HFFc6 (cell line): ENCODE results near the gene FAT2. TPM values are rescaled to one million over a fixed set of nuclear protein-coding genes. Genes with fewer than 3 reads are reported as not detected.

Source experiments
- DNase-seq: peaks from one replicate; pipeline ENCODE4 v3.0.0-alpha.2; 2018
- H3K27ac Mint-ChIP-seq: 2 replicates; pipeline ENCODE4 v1.8.0; 2020; ENCODE audit warnings: mild to moderate bottlenecking, mixed read lengths
- H3K27me3 Mint-ChIP-seq: 2 replicates; pipeline ENCODE4 v1.8.0; 2021; ENCODE audit warnings: mild to moderate bottlenecking, moderate library complexity, mixed read lengths; ENCODE audit not compliant: insufficient read depth
- H3K36me3 Mint-ChIP-seq: 2 replicates; pipeline ENCODE4 v1.8.0; 2021; ENCODE audit warnings: low read depth, mixed read lengths
- H3K4me1 Mint-ChIP-seq: 2 replicates; pipeline ENCODE4 v1.8.0; 2020; ENCODE audit warnings: low read depth, mixed read lengths
- H3K4me3 Mint-ChIP-seq: 2 replicates; pipeline ENCODE4 v1.8.0; 2020; ENCODE audit warnings: mild to moderate bottlenecking, moderate library complexity, mixed read lengths
- H3K9me3 Mint-ChIP-seq: 2 replicates; pipeline ENCODE4 v1.8.0; 2020; ENCODE audit warnings: mild to moderate bottlenecking, mixed read lengths
- total RNA-seq, 6 experiments: library from RNA; stranded (reverse); fragmentation: NEBNext Ultra II Directional; extraction: Animal tissue kit (Norgen Biotek cat#: 25700); gene quantifications; 2 replicates in 1 of 6; 3 replicates in 5 of 6; pipeline ENCODE4 v1.2.3, GENCODE V29; 2021
- TF ChIP-seq, protein P1 (sequence below): fragments of 200-600 bp; sonication (generic); IDR thresholded peaks from 2 replicates; pipeline ENCODE4 v1.5.0; 2021; ENCODE audit warnings: antibody characterized with exemption, mild to moderate bottlenecking

Gene FAT2
- total RNA-seq, 6 experiments from 2014 or later: not detected

DNA sequence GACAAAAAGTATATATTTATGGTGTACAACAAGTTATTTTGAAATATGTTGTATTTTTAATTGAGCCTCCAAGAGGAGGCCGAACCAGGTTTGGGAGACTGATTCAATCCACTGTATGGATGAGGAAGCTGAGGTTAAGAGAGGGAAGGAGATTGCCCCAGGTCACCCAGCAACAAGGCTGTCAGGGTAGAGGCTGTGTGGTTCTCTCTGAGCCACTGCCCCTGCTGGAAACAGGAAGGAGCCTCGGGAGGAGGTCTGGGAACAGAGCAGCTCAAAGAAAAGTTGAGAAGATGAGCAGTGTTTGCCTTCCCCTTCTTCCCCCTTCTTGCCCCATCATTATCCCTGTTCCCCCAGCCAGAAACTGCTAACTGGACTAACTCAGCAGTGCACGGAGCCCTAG lies 6.6 kb upstream of the FAT2 start:
- no peak overlapping the region for H3K4me3 Mint-ChIP-seq
- peaks cover 21% of the 10 kb centered on the region for H3K27me3 Mint-ChIP-seq
- DNase-seq: no peak
- no peaks in the 10 kb centered on the region for H3K36me3 Mint-ChIP-seq
- TF ChIP-seq, protein P1, sequence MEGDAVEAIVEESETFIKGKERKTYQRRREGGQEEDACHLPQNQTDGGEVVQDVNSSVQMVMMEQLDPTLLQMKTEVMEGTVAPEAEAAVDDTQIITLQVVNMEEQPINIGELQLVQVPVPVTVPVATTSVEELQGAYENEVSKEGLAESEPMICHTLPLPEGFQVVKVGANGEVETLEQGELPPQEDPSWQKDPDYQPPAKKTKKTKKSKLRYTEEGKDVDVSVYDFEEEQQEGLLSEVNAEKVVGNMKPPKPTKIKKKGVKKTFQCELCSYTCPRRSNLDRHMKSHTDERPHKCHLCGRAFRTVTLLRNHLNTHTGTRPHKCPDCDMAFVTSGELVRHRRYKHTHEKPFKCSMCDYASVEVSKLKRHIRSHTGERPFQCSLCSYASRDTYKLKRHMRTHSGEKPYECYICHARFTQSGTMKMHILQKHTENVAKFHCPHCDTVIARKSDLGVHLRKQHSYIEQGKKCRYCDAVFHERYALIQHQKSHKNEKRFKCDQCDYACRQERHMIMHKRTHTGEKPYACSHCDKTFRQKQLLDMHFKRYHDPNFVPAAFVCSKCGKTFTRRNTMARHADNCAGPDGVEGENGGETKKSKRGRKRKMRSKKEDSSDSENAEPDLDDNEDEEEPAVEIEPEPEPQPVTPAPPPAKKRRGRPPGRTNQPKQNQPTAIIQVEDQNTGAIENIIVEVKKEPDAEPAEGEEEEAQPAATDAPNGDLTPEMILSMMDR: no peak
- H3K4me1 Mint-ChIP-seq: peaks cover 6% of the 10 kb centered on the region; the same call in 1 of the 2 replicates
- no peak overlapping the region for H3K27ac Mint-ChIP-seq
- no peaks in the 10 kb centered on the region for H3K9me3 Mint-ChIP-seq

DNA sequence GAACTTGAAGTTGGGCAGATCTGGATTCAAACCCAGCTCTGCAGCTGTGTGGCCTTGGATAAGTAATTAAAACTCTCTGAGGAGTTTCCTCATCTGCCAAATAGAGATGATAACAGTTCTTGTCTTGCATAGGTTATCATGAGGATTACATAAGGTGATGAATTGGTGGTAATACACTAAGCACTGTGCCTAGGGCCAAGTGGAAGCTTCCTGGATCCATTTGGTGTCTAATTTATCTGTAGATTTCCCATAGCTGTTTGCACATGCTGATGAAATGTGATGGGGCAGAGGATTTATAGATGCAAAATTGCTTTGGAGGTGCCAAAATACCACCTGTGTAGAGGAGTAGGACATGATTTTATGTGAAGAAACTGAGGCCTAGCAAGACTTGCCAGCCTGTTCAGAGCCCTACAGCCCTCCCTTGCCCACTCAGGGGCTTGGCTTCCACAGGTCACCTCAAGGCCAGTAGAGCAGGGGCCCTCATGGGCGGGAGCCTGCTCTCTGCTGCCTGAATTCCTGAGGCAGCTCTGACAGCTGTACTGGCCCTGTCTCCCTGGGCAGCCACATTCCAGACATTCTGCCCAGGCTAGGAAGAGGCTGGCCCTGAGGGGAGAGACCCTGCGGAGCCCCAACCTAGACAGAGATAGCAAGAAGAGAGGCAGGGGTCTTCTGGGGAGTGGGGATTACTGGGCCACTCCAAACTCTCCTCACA lies 5.9 kb upstream of the FAT2 start:
- DNase-seq: no peak
- Mint-ChIP-seq H3K27me3 (peaks cover 25% of the 10 kb centered on the region), H3K36me3 (no peaks in the 10 kb centered on the region), H3K4me1 (peaks cover 6% of the 10 kb centered on the region; the same call in 1 of the 2 replicates), H3K27ac (no peak overlapping the region), H3K9me3 (no peaks in the 10 kb centered on the region), H3K4me3 (no peak overlapping the region)
- TF ChIP-seq, protein P1: no peak

DNA sequence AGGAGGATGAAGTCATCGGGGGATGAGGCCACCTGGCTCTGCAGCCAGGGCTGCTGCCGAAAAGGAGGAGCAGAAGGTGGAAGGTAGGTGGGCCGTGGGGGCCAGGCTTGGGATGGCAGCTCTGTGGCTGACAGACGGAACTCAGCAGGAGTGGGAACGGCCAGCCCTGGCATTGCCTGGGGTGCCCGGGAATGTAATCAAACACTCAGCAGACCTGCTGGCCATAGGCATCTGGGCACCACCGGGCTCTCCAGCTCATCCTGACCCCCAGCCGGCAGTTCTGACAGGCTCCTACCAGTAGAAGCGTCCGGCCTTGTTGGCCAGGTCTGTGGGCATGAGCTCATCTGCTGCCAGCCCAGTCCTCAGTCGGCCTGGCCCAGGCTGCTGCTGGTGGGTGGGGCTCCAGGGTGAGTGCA lies 4.3 kb upstream of the FAT2 start:
- no peaks in the 10 kb centered on the region for H3K9me3 Mint-ChIP-seq
- TF ChIP-seq, protein P1: no peak
- H3K27ac Mint-ChIP-seq: no peak overlapping the region
- H3K36me3 Mint-ChIP-seq: no peaks in the 10 kb centered on the region
- H3K4me3 Mint-ChIP-seq: no peak overlapping the region
- peaks cover 27% of the 10 kb centered on the region for H3K27me3 Mint-ChIP-seq
- DNase-seq: no peak
- H3K4me1 Mint-ChIP-seq: peaks cover 6% of the 10 kb centered on the region; the same call in 1 of the 2 replicates

DNA sequence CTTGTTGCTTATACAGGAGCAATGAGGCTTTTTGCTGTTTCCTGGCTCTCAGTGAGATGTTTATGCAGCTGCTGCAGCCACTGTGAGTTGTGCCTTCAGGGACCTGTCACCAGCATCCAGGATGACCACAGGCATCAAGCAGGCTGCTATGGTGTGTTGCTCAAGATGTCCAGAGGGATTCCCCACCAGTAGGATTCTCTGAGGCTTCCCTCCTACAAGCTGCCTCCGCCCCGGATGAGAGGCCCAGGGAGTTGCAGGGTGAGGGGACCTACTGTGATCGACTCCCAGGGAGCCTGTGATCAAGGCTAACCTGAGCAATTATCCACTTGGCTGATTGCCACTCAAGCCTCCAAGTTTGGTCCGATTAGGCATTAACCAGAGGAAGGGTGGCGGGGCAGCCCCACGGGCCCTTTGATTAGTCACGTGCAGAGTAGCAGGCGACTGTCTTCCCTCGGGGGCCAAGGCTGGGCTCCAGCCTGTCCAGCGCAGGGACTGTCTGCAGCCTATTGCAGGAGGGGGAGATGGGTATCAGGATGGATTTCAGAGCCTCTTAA lies 1.8 kb upstream of the FAT2 start:
- TF ChIP-seq, protein P1: no peak
- Mint-ChIP-seq H3K4me3 (no peak overlapping the region), H3K27ac (no peak overlapping the region), H3K36me3 (no peaks in the 10 kb centered on the region), H3K27me3 (peaks cover 34% of the 10 kb centered on the region), H3K9me3 (no peaks in the 10 kb centered on the region), H3K4me1 (peaks cover 6% of the 10 kb centered on the region; the same call in 1 of the 2 replicates)
- no peak for DNase-seq

DNA sequence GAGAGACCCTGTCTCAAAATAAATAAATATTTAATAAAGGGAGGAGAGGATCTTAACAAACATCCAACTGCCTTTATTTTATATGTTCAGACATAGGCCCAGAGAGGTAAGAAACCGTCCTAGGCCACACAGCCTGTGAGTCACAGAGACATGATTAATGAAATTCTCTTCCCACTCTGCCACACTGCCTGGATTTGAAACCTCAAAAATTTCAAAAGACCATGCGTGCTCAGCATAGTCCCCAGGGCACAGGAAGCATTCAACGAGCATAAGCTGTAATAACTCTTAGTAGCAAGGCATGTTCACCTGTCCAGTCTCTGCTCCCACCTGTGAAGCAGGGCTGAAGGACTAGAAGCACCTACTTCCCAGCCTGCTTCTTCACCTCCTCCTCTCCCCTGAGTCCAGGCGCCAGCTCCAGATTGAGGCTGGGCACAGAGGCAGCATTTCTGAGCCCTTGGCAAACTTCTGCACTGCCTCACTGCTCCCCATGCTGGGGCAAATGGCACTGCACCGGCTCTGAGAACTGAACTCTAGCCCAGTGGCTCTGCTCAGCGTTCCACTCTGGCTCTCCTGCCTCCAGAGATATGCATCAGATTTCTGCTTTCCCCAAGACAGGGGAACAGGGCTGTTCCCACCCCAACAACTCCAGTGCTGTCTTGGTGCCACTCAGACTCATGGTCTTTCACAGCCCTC lies 1.1 kb downstream of the FAT2 start:
- Mint-ChIP-seq H3K36me3 (no peaks in the 10 kb centered on the region), H3K4me3 (no peak overlapping the region), H3K9me3 (no peaks in the 10 kb centered on the region), H3K4me1 (peaks cover 4% of the 10 kb centered on the region; the same call in 1 of the 2 replicates), H3K27ac (no peak overlapping the region), H3K27me3 (peaks cover 41% of the 10 kb centered on the region)
- DNase-seq: no peak
- TF ChIP-seq, protein P1: no peak
